ENCODE data around the gene PDXK.

The PDXK gene

DNA sequence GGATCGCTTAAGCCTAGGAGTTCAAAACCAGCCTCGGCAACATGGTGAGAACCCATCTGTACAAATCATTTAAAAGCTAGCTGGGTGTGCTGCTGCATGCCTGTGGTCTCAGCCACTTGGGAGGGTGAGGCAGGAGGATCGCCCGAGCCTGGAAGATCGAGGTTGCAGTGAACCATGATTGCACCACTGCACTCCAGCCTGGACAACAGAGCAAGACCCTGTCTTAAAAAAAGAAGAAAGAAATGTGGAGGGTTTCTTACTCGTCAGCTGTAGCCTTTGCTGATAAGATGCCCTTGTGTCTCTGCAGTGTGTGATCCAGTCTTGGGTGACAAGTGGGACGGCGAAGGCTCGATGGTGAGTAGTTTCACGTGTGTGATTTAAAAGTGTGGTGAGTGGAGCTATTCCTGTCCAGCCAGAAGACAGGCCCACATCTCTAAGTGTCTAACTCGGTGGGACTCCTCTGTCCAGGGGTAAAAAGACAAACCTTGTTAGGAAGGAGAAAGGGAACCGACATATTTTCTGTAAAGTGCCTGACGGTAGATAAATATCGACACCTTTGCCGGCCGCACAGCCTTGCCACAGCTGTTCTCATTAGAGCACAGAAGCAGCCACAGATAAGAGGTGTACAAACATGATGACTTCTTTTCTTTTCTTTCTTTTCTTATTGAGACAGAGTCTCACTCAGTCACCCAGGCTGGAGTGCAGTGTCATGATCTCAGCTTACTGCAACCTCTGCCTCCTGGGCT, 27.0 kb downstream of the PDXK start:
- no peak overlapping the region for H3K4me3 ChIP-seq (ENCODE audit: low read depth, low read length)
- TF ChIP-seq CTCF (IDR thresholded peaks at IDR 0.05; ENCODE audit: low read depth, low read length, missing control alignments) = no peak
- DNase-seq (ENCODE audit: low read depth) = no peak

DNA sequence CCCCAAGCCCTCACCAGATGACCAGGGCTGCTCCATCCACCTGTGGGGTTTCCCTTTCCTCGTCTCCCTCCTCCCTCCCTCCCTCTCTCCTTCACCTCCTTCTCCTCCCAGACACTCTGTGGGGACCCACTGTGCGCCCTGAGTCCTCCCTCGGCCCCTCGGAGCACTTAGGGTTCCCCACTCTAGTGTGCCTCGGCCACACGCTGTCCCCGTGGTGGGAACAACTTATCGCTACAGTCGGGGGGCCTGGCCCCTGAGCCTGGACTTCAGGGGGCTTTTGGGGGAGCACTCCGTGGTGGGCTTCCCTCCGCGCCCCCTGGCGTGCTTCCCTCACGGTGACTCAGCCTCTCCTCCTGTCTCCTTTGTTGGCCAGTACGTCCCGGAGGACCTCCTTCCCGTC, 29.7 kb downstream of the PDXK start:
- no peak for TF ChIP-seq CTCF (IDR thresholded peaks at IDR 0.05; ENCODE audit: low read depth, low read length, missing control alignments)
- no peak for DNase-seq (ENCODE audit: low read depth)
- no peak overlapping the region for H3K4me3 ChIP-seq (ENCODE audit: low read depth, low read length)

DNA sequence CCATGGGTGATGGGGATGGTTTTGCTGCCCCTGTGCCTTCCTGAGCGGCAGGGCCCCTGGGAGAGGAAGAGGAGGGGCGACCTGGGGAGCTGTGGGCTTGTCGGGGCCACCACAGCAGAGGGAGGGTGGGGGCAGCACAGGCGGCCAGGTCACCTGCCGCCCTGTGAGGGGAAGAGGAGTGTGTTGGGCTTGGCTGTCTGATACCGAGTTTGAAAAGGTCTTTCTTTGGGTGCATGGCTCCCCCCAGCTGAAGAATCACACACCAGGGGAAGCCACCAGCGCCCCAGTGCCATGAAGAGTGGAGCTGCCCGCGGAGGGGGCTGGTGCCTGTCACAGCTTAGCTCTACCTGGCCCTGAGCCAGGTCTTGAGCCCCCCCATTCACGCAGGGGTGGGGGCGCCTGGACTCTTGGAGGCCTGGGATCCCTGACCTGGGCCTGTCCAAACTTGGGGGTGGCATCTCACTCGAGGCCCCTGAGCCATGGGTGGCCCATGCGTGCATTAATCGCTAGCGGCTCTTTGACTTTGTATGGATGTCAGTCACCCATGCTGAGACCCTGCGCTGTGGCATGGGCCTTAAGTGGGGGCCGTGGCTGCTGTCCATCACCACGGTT, 30.8 kb downstream of the PDXK start:
- DNase-seq (ENCODE audit: low read depth) = no peak
- TF ChIP-seq CTCF (IDR thresholded peaks at IDR 0.05; ENCODE audit: low read depth, low read length, missing control alignments) = no peak
- no peak overlapping the region for H3K4me3 ChIP-seq (ENCODE audit: low read depth, low read length)

DNA sequence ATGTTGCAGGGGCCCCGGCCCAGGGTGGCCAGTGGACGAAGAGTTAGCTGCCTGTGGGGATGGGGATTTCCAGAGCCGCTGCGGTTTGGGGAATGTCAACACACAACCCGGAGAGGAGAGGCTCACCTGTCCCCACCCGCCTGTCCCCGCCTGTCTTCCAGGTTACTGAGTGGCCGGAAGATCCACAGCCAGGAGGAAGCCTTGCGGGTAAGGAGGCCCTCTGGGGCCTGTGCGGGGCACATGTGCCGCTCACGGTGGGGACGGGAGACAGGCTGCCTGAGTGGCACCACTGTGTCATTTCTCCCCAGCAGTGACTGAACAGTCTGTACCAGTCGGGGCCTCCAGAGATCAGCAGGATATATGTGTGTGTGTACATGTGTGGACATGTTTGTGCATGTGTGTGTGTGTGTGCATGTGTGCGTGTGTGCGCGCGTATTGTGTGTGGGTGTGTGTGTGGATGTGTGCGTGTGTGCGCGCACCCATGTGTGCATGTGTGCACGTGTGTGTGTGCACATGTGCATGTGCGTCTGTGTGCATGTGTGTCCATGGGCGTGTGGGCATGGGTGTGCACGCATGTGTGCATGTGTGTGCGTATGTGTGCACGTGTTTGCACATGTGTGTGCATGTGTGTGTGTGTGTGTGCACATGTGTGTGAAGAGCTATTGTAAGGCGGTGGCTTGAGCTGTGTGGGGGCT, 31.6 kb downstream of the PDXK start:
- H3K4me3 ChIP-seq (ENCODE audit: low read depth, low read length) = no peak overlapping the region
- DNase-seq (ENCODE audit: low read depth) = no peak
- no peak for TF ChIP-seq CTCF (IDR thresholded peaks at IDR 0.05; ENCODE audit: low read depth, low read length, missing control alignments)

- H3K4me3 ChIP-seq (ENCODE audit: low read depth, low read length) = no peak overlapping the region
- no peak for DNase-seq (ENCODE audit: low read depth)
- no peak for TF ChIP-seq CTCF (IDR thresholded peaks at IDR 0.05; ENCODE audit: low read depth, low read length, missing control alignments)
Observed at GRCh38 chr21:43751955-43752591, 33.1 kb downstream of the PDXK start.

- no peak for DNase-seq (ENCODE audit: low read depth)
- no peak for TF ChIP-seq CTCF (IDR thresholded peaks at IDR 0.05; ENCODE audit: low read depth, low read length, missing control alignments)
- no peak overlapping the region for H3K4me3 ChIP-seq (ENCODE audit: low read depth, low read length)
Observed at GRCh38 chr21:43752758-43753438, 34.0 kb downstream of the PDXK start.

All from GM12864 (cell line).